Fibroblast of lung (primary cell): ENCODE measurements around the gene KCNAB2. TPM values are rescaled to one million over a fixed set of nuclear protein-coding genes. Genes with fewer than 3 reads are reported as not detected.

ENCODE experiments used
- DNase-seq, 2 donors: peaks; one replicate each; pipeline versions ENCODE4 v3.0.0 to v3.0.0-alpha.2; 2010; ENCODE audit warnings: low read depth in 2 of 2
- H2AFZ ChIP-seq: 2 replicates; pipeline ENCODE4 v1.5.1; 2012; ENCODE audit warnings: low read length, control low read depth, inconsistent platforms
- H3K27ac ChIP-seq: 2 replicates; pipeline ENCODE4 v1.5.1; 2011; ENCODE audit warnings: low read length, control low read depth; ENCODE audit not compliant: insufficient read depth
- H3K27me3 ChIP-seq: 2 replicates; pipeline ENCODE4 v1.5.1; 2011; ENCODE audit warnings: mild to moderate bottlenecking, low read length; ENCODE audit not compliant: control insufficient read depth, insufficient read depth
- H3K36me3 ChIP-seq: 2 replicates; pipeline ENCODE4 v1.5.1; 2011; ENCODE audit warnings: low read length; ENCODE audit not compliant: control insufficient read depth, insufficient read depth
- H3K4me1 ChIP-seq: 2 replicates; pipeline ENCODE4 v1.5.1; 2011; ENCODE audit warnings: low read length; ENCODE audit not compliant: control insufficient read depth, insufficient read depth; ENCODE audit errors: extremely low read depth
- H3K4me2 ChIP-seq: 2 replicates; pipeline ENCODE4 v1.5.1; 2011; ENCODE audit warnings: low read length, control low read depth; ENCODE audit not compliant: insufficient read depth; ENCODE audit errors: extremely low read depth
- H3K4me3 ChIP-seq, 4 experiments: fragments of 200-600 bp in 1 of 4; sonication (generic) in 1 of 4; replicated peaks in 1 of 4; 2 replicates each; pipeline ENCODE4 v1.5.1; 2011 to 2016; ENCODE audit warnings: low read length in 4 of 4, low read depth in 3 of 4, mild to moderate bottlenecking in 3 of 4, control low read depth in 2 of 4, inconsistent platforms in 1 of 4, mixed read lengths in 1 of 4; ENCODE audit not compliant: insufficient read depth in 1 of 4; ENCODE audit errors: control extremely low read depth in 1 of 4
- H3K79me2 ChIP-seq: 2 replicates; pipeline ENCODE4 v1.5.1; 2012; ENCODE audit warnings: mild to moderate bottlenecking, low read length, inconsistent platforms; ENCODE audit not compliant: control insufficient read depth, insufficient read depth
- H3K9ac ChIP-seq: 2 replicates; pipeline ENCODE4 v1.5.1; 2011; ENCODE audit warnings: mild to moderate bottlenecking, low read length, control low read depth; ENCODE audit not compliant: insufficient read depth
- H3K9me3 ChIP-seq: 2 replicates; pipeline ENCODE4 v1.5.1; 2012; ENCODE audit warnings: low read depth, low read length; ENCODE audit not compliant: control insufficient read depth, insufficient read depth
- H4K20me1 ChIP-seq: 2 replicates; pipeline ENCODE4 v1.5.1; 2011; ENCODE audit warnings: low read length; ENCODE audit not compliant: control insufficient read depth, insufficient read depth; ENCODE audit errors: extremely low read depth
- EZH2 ChIP-seq: IDR thresholded peaks from 2 replicates; pipeline ENCODE4 v1.5.1; 2012; ENCODE audit warnings: low read length, control low read depth, mild to moderate bottlenecking; ENCODE audit errors: missing control alignments
- polyA plus RNA-seq, 2 donors: library from polyadenylated mRNA; depleted of rRNA in 1 of 2; stranded (reverse) in 1 of 2; unstranded in 1 of 2; fragments of >200 nt; gene quantifications; 2 replicates each; pipeline ENCODE4 v1.2.1, GENCODE V29; 2011 to 2012; ENCODE audit warnings: missing spikeins in 1 of 2
- total RNA-seq: library from RNA; depleted of rRNA; stranded (reverse); fragments of >200 nt; gene quantifications from 2 replicates; pipeline ENCODE4 v1.2.1, GENCODE V29; 2014
- TF ChIP-seq, protein P1 (sequence below), 2 donors: IDR thresholded peaks in 1 of 2; conservative IDR thresholded peaks in 1 of 2; 1 replicate in 1 of 2; 2 replicates in 1 of 2; pipeline ENCODE4 v1.5.1; 2011 to 2012; ENCODE audit warnings: low read length in 2 of 2, control low read depth in 1 of 2, inconsistent platforms in 1 of 2, low read depth in 1 of 2, mild to moderate bottlenecking in 1 of 2

Gene KCNAB2
- total and polyA plus RNA-seq, 2 donors (not counting 1 experiment from before 2014, with no cell fraction given) = 2.2 to 2.5 TPM

DNA sequence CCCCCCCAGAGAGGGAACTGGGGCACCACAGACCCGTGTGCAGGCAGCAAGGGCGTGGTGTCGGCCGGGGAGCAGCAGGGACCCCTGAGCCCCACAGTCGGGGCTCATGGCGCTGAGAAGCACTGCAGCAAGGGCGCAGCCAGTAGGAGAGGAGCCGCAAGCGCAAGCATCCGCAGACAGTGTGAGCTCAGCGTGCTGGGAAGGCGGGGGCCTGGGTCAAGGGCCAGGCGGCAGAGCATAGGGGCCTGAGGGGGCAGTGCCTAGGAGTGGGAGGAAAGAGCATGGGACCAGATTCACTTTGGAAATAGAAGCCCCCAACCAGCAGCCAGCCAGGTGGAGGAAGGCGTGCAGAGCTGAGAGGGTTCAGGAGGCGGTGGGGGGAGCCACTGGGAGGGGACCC is 6.7 kb upstream of the KCNAB2 start:
- H3K36me3 ChIP-seq = no peaks in the 10 kb centered on the region
- no peak overlapping the region for H3K27ac ChIP-seq
- no peak for DNase-seq
- H3K9ac ChIP-seq = no peak overlapping the region
- H3K27me3 ChIP-seq = no peaks in the 10 kb centered on the region
- H3K4me2 ChIP-seq = no peak overlapping the region
- H2AFZ ChIP-seq = no peak overlapping the region
- no peaks in the 10 kb centered on the region for H4K20me1 ChIP-seq
- TF ChIP-seq, protein P1, sequence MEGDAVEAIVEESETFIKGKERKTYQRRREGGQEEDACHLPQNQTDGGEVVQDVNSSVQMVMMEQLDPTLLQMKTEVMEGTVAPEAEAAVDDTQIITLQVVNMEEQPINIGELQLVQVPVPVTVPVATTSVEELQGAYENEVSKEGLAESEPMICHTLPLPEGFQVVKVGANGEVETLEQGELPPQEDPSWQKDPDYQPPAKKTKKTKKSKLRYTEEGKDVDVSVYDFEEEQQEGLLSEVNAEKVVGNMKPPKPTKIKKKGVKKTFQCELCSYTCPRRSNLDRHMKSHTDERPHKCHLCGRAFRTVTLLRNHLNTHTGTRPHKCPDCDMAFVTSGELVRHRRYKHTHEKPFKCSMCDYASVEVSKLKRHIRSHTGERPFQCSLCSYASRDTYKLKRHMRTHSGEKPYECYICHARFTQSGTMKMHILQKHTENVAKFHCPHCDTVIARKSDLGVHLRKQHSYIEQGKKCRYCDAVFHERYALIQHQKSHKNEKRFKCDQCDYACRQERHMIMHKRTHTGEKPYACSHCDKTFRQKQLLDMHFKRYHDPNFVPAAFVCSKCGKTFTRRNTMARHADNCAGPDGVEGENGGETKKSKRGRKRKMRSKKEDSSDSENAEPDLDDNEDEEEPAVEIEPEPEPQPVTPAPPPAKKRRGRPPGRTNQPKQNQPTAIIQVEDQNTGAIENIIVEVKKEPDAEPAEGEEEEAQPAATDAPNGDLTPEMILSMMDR (conservative IDR thresholded peaks at IDR 0.05 in 1 of 2, IDR thresholded peaks at IDR 0.05 in 1 of 2; ENCODE audit: low read depth in 1 of 2, low read length in 2 of 2) = no peak
- no peak for TF ChIP-seq EZH2
- no peaks in the 10 kb centered on the region for H3K79me2 ChIP-seq
- no peaks in the 10 kb centered on the region for H3K9me3 ChIP-seq
- H3K4me3 ChIP-seq = no peak overlapping the region
- H3K4me1 ChIP-seq = no peaks in the 10 kb centered on the region

DNA sequence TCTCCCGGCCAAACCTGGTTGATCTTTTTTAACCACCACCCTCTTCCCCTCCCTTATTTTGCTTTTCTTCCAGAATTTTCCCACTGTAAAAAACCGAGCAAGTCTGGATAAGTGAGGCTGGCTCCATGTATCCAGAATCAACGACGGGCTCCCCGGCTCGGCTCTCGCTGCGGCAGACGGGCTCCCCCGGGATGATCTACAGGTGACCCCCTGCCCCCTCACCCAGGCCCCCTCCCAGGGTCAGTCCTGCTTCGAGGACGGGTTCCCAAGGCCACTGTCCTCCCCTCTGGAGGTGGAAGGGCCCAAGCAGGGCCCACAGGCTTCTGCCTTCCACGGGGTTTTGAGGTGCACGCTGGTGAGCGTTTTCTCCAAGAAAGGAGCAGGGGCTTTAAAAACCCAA is 5.2 kb upstream of the KCNAB2 start:
- no peak for DNase-seq
- Histone ChIP-seq H3K36me3 (no peaks in the 10 kb centered on the region), H3K9me3 (no peaks in the 10 kb centered on the region), H3K4me1 (no peaks in the 10 kb centered on the region), H3K4me2 (no peak overlapping the region), H4K20me1 (no peaks in the 10 kb centered on the region), H3K27me3 (no peaks in the 10 kb centered on the region), H3K9ac (no peak overlapping the region), H3K4me3 (no peak overlapping the region), H2AFZ (no peak overlapping the region), H3K27ac (no peak overlapping the region), H3K79me2 (no peaks in the 10 kb centered on the region)
- TF ChIP-seq, protein P1 (conservative IDR thresholded peaks at IDR 0.05 in 1 of 2, IDR thresholded peaks at IDR 0.05 in 1 of 2; ENCODE audit: low read depth in 1 of 2, low read length in 2 of 2) = no peak
- no peak for TF ChIP-seq EZH2

DNA sequence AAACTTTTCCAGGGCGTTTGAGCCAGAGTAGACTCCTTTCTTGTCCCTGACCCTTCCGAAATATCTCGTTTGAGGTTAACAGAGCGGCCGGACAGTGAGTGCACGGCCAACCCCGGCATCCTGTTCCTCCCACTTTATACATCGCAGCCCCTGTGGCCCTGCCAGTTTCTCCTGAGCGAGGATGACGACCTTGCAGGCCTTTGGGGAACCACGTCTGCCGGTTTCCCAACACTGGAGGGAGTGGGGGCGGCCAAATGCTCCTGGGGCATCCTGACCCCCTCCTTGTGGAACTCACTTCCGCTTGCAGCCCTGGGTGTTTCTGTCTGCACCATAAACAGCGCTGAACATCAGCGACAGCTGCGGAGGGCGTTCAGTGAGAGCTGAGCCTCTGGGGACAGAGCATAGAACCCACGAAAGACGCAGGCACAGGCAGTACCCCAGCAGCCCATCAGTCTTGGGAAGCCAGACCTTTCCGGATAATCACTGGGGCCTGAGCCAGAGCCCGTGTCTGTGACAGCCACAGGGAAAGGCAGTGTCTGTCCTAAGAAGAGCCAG is 4.8 kb upstream of the KCNAB2 start:
- no peak for TF ChIP-seq EZH2
- TF ChIP-seq, protein P1 (conservative IDR thresholded peaks at IDR 0.05 in 1 of 2, IDR thresholded peaks at IDR 0.05 in 1 of 2; ENCODE audit: low read depth in 1 of 2, low read length in 2 of 2) = no peak
- no peak overlapping the region for H3K4me2 ChIP-seq
- H3K27ac ChIP-seq = no peak overlapping the region
- no peaks in the 10 kb centered on the region for H3K36me3 ChIP-seq
- H4K20me1 ChIP-seq = no peaks in the 10 kb centered on the region
- no peak overlapping the region for H3K9ac ChIP-seq
- H3K79me2 ChIP-seq = no peaks in the 10 kb centered on the region
- no peak overlapping the region for H3K4me3 ChIP-seq
- no peak overlapping the region for H2AFZ ChIP-seq
- no peaks in the 10 kb centered on the region for H3K27me3 ChIP-seq
- no peak for DNase-seq
- no peaks in the 10 kb centered on the region for H3K4me1 ChIP-seq
- H3K9me3 ChIP-seq = no peaks in the 10 kb centered on the region
